OCI-LY7 (cell line): ENCODE measurements around the gene HRCT1. TPM values are rescaled to one million over a fixed set of nuclear protein-coding genes. Genes with fewer than 3 reads are reported as not detected.

ENCODE experiments used
- BruUV-seq: library from RNA; stranded (reverse); fragments of 400-500 nt; replicated peaks from 2 replicates; lab custom pipeline; 2021; lab: Mats Ljungman, UMichigan
- CTCF ChIA-PET: fragments of 300-600 bp; sonication (Branson Sonifier 250); formaldehyde crosslinking; loops from one replicate; lab custom pipeline; 2022; ENCODE audit warnings: antibody characterized with exemption; ENCODE audit not compliant: unreplicated experiment; lab: Charles Lee
- POLR2A ChIA-PET: fragments of 300-600 bp; sonication (Branson Sonifier 250); formaldehyde crosslinking; loops from one replicate; lab custom pipeline; 2022; ENCODE audit warnings: antibody characterized with exemption; lab: Charles Lee
- DNase-seq: peaks from one replicate; pipeline ENCODE4 v3.0.0-alpha.2; 2015; ENCODE audit warnings: low spot score
- H2AFZ ChIP-seq: fragments of 200-600 bp; sonication (generic), shearing (Covaris generic); 2 replicates; pipeline ENCODE4 v1.6.1; 2014; ENCODE audit warnings: mild to moderate bottlenecking, antibody characterized with exemption, low read length, moderate library complexity
- H3K27ac ChIP-seq: fragments of 200-600 bp; sonication (generic); 2 replicates; pipeline ENCODE4 v1.5.1; 2014; ENCODE audit warnings: mixed run types, low read depth, mild to moderate bottlenecking, moderate library complexity, low read length, inconsistent platforms; ENCODE audit not compliant: poor library complexity, severe bottlenecking
- H3K36me3 ChIP-seq: fragments of 200-600 bp; sonication (generic); 2 replicates; pipeline ENCODE4 v1.6.1; 2014; ENCODE audit warnings: mild to moderate bottlenecking, antibody characterized with exemption, low read length, moderate library complexity, mixed read lengths; ENCODE audit not compliant: insufficient read depth
- H3K4me1 ChIP-seq: fragments of 200-600 bp; sonication (generic); 2 replicates; pipeline ENCODE4 v1.5.1; 2014; ENCODE audit warnings: mild to moderate bottlenecking, low read length; ENCODE audit not compliant: insufficient read depth, poor library complexity, severe bottlenecking
- H3K4me2 ChIP-seq: fragments of 200-600 bp; sonication (generic); 2 replicates; pipeline ENCODE4 v1.6.1; 2014; ENCODE audit warnings: mild to moderate bottlenecking, low read length
- H3K4me3 ChIP-seq: fragments of 200-600 bp; sonication (generic); 2 replicates; pipeline ENCODE4 v1.5.1; 2014; ENCODE audit warnings: mild to moderate bottlenecking, low read depth, low read length; ENCODE audit not compliant: poor library complexity, severe bottlenecking
- H3K79me2 ChIP-seq: fragments of 200-600 bp; sonication (generic); 2 replicates; pipeline ENCODE4 v1.6.1; 2016; ENCODE audit warnings: low read depth, mild to moderate bottlenecking, low read length, moderate library complexity, mixed read lengths; ENCODE audit not compliant: insufficient read depth
- H3K9me2 ChIP-seq: fragments of 200-600 bp; sonication (generic); 2 replicates; pipeline ENCODE4 v1.6.1; 2016; ENCODE audit warnings: mild to moderate bottlenecking, low read length, mixed read lengths; ENCODE audit not compliant: insufficient read depth
- H3K9me3 ChIP-seq: fragments of 200-600 bp; sonication (generic); 2 replicates; pipeline ENCODE4 v1.6.1; 2014; ENCODE audit warnings: mild to moderate bottlenecking, mixed run types, low read length, mixed read lengths
- H4K20me1 ChIP-seq: fragments of 200-600 bp; sonication (generic); 2 replicates; pipeline ENCODE4 v1.6.1; 2014; ENCODE audit warnings: mild to moderate bottlenecking, antibody characterized with exemption, low read length, moderate library complexity, mixed read lengths; ENCODE audit not compliant: insufficient read depth
- CTCF ChIP-seq: fragments of 200-600 bp; sonication (generic); conservative IDR thresholded peaks from 2 replicates; pipeline ENCODE4 v1.5.1; 2014; ENCODE audit warnings: mild to moderate bottlenecking, antibody characterized with exemption, low read length, moderate library complexity, mixed read lengths
- EZH2phosphoT487 ChIP-seq: fragments of 200-600 bp; sonication (generic); IDR thresholded peaks from 2 replicates; pipeline ENCODE4 v1.6.1; 2018; ENCODE audit warnings: low read depth, borderline replicate concordance, mild to moderate bottlenecking, mixed run types, antibody characterized with exemption, low read length, moderate library complexity, mixed read lengths
- intact Hi-C: fragments of 100-400 bp; cut with micrococcal nuclease; formaldehyde crosslinking; loops from one replicate; pipeline ENCODE4 v1.10.0; 2022; ENCODE audit not compliant: unreplicated experiment
- total RNA-seq, 2 experiments: library from RNA; depleted of rRNA in 1 of 2; stranded (reverse); fragments of >200 nt in 1 of 2; shearing (Covaris generic) in 1 of 2; gene quantifications; 2 replicates each; pipeline ENCODE4 v1.2.3, GENCODE V29; 2014 to 2022

Gene HRCT1
- total RNA-seq, 2 experiments from 2014 or later = not detected

GRCh38 chr9:35904338-35904737 lies 1.7 kb upstream of the HRCT1 start:
- H3K4me1 ChIP-seq = peaks cover 9% of the 10 kb centered on the region
- H3K36me3 ChIP-seq = no peaks in the 10 kb centered on the region
- ChIA-PET POLR2A (no interaction called here), CTCF (no interaction called here)
- H3K4me2 ChIP-seq = no peak overlapping the region
- H3K79me2 ChIP-seq = no peaks in the 10 kb centered on the region
- no peaks in the 10 kb centered on the region for H4K20me1 ChIP-seq
- no peak for TF ChIP-seq CTCF
- no peak for TF ChIP-seq EZH2phosphoT487
- H2AFZ ChIP-seq = no peak overlapping the region
- intact Hi-C loops = no loop called here
- no TSS peak for BruUV-seq
- H3K27ac ChIP-seq = no peak overlapping the region
- no peak for DNase-seq
- no peaks in the 10 kb centered on the region for H3K9me3 ChIP-seq
- H3K4me3 ChIP-seq = no peak overlapping the region
- no peaks in the 10 kb centered on the region for H3K9me2 ChIP-seq

GRCh38 chr9:35905051-35905781 lies 786 bp upstream of the HRCT1 start:
- Histone ChIP-seq H3K9me3 (no peaks in the 10 kb centered on the region), H3K4me2 (no peak overlapping the region), H3K9me2 (no peaks in the 10 kb centered on the region), H3K4me1 (peaks cover 4% of the 10 kb centered on the region), H3K27ac (no peak overlapping the region), H3K36me3 (no peaks in the 10 kb centered on the region), H4K20me1 (no peaks in the 10 kb centered on the region), H2AFZ (no peak overlapping the region), H3K79me2 (no peaks in the 10 kb centered on the region), H3K4me3 (no peak overlapping the region)
- no TSS peak for BruUV-seq
- POLR2A ChIA-PET = no interaction called here
- TF ChIP-seq EZH2phosphoT487 (no peak), CTCF (no peak)
- DNase-seq = no peak
- CTCF ChIA-PET = interaction anchor here (0.6 kb wide), 1 partner anchor 80 kb away, joined by 3 read pairs; no protein-coding TSS in a partner anchor
- intact Hi-C loops = no loop called here
